Vagina (tissue), 2 donors: ENCODE measurements around the gene ZNF253. TPM values are rescaled to one million over a fixed set of nuclear protein-coding genes. Genes with fewer than 3 reads are reported as not detected.
"Not testable (repeated sequence)": the region's sequence is repeated elsewhere in the genome, so short reads cannot be mapped to it uniquely, and the experiment has no call there.

Experiments
- DNase-seq, 2 donors: peaks; one replicate each; pipeline ENCODE4 v3.0.0-alpha.2; 2017; ENCODE audit errors: extremely low spot score in 2 of 2
- H3K27ac ChIP-seq: fragments of 200-600 bp; sonication (generic); one replicate; pipeline ENCODE4 v1.5.1; 2019
- H3K27me3 ChIP-seq: fragments of 200-600 bp; sonication (generic); one replicate; pipeline ENCODE4 v1.5.1; 2019
- H3K36me3 ChIP-seq, 2 donors: fragments of 200-600 bp; sonication (generic); one replicate each; pipeline ENCODE4 v1.5.1; 2017 to 2019
- H3K4me1 ChIP-seq: fragments of 200-600 bp; sonication (generic); one replicate; pipeline ENCODE4 v1.5.1; 2019
- H3K4me3 ChIP-seq, 2 donors: fragments of 200-600 bp; sonication (generic); 1 replicate in 1 of 2; 2 replicates in 1 of 2; pipeline ENCODE4 v1.5.1; 2016 to 2019
- H3K9me3 ChIP-seq: fragments of 200-600 bp; sonication (generic); one replicate; pipeline ENCODE4 v1.5.1; 2019
- CTCF ChIP-seq, 3 experiments: fragments of 450-650 bp in 2 of 3; fragments of 200-600 bp in 1 of 3; sonication (generic) in 1 of 3; IDR thresholded peaks; one replicate each; pipeline ENCODE4 v1.5.1; 2017 to 2019; ENCODE audit warnings: antibody characterized with exemption in 3 of 3, mild to moderate bottlenecking in 2 of 3, moderate library complexity in 2 of 3
- POLR2A ChIP-seq, 2 donors: fragments of 450-650 bp; IDR thresholded peaks; one replicate each; pipeline ENCODE4 v1.6.1; 2017; ENCODE audit warnings: antibody characterized with exemption in 2 of 2, mild to moderate bottlenecking in 2 of 2, moderate library complexity in 2 of 2
- POLR2AphosphoS5 ChIP-seq, 2 donors: sonication (generic); formaldehyde crosslinking; IDR thresholded peaks; one replicate each; pipeline ENCODE4 v1.9.0; 2017; ENCODE audit warnings: antibody characterized with exemption in 2 of 2, mild to moderate bottlenecking in 2 of 2, low read depth in 1 of 2; ENCODE audit not compliant: insufficient read depth in 1 of 2
- intact Hi-C: fragments of 100-400 bp; cut with DNase I; formaldehyde crosslinking; loops from one replicate; pipeline ENCODE4 v1.15.1; 2023
- total RNA-seq: library from RNA; depleted of rRNA; stranded (reverse); fragments of >200 nt; gene quantifications from one replicate; pipeline ENCODE4 v1.2.3, GENCODE V29; 2016

ZNF253 gene
- total RNA-seq, 1 donor from 2014 or later = 4.9 TPM

- Histone ChIP-seq H3K4me1 (peaks cover 22% of the 10 kb centered on the region), H3K36me3 (no peaks in the 10 kb centered on the region), H3K4me3 (no peak overlapping the region), H3K9me3 (no peaks in the 10 kb centered on the region), H3K27ac (no peak overlapping the region), H3K27me3 (no peaks in the 10 kb centered on the region)
- intact Hi-C loops = no loop called here
- no peak for DNase-seq
- no peak for TF ChIP-seq POLR2AphosphoS5 (IDR thresholded peaks at IDR 0.05; ENCODE audit: insufficient read depth in 1 of 2, low read depth in 1 of 2)
- TF ChIP-seq CTCF (IDR thresholded peaks at IDR 0.05) = no peak
- no peak for TF ChIP-seq POLR2A (IDR thresholded peaks at IDR 0.05)
Observed at GRCh38 chr19:19823916-19824315, 41.8 kb upstream of the ZNF253 start.

DNA sequence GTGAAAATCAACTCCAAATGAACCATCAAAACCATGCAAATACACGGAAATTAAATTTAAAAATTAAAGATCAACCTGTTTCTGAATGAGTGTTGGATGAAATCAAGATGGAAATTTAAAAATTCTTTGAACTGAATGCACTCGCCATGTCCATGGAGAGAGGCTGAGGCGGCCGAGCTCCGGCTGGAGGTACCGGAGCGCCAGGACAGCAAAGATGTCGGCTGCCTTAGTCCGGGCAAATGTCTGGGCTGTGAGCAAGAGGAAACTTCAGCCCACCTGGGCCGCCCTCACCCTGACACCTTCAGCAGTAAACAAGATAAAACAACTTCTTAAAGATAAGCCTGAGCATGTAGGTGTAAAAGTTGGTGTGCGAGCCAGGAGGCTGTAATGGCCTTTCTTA, 38.8 kb upstream of the ZNF253 start:
- no peak for DNase-seq
- peaks cover 6% of the 10 kb centered on the region for H3K4me1 ChIP-seq
- no peaks in the 10 kb centered on the region for H3K27me3 ChIP-seq
- TF ChIP-seq POLR2AphosphoS5 (IDR thresholded peaks at IDR 0.05; ENCODE audit: insufficient read depth in 1 of 2, low read depth in 1 of 2) = no peak
- no peak for TF ChIP-seq POLR2A (IDR thresholded peaks at IDR 0.05)
- no peak for TF ChIP-seq CTCF (IDR thresholded peaks at IDR 0.05)
- no peak overlapping the region for H3K27ac ChIP-seq
- peaks cover 7% of the 10 kb centered on the region for H3K9me3 ChIP-seq
- H3K36me3 ChIP-seq = no peaks in the 10 kb centered on the region
- no peak overlapping the region for H3K4me3 ChIP-seq
- intact Hi-C loops = no loop called here

GRCh38 chr19:19835560-19836038, 30.1 kb upstream of the ZNF253 start:
- no peak for DNase-seq
- H3K9me3 ChIP-seq = peaks cover 29% of the 10 kb centered on the region
- H3K27me3 ChIP-seq = no peaks in the 10 kb centered on the region
- intact Hi-C loops = no loop called here
- H3K36me3 ChIP-seq = no peaks in the 10 kb centered on the region
- H3K27ac ChIP-seq = no peak overlapping the region
- no peak for TF ChIP-seq CTCF (IDR thresholded peaks at IDR 0.05)
- no peak for TF ChIP-seq POLR2AphosphoS5 (IDR thresholded peaks at IDR 0.05; ENCODE audit: insufficient read depth in 1 of 2, low read depth in 1 of 2)
- no peak for TF ChIP-seq POLR2A (IDR thresholded peaks at IDR 0.05)
- no peak overlapping the region for H3K4me3 ChIP-seq
- no peaks in the 10 kb centered on the region for H3K4me1 ChIP-seq

DNA sequence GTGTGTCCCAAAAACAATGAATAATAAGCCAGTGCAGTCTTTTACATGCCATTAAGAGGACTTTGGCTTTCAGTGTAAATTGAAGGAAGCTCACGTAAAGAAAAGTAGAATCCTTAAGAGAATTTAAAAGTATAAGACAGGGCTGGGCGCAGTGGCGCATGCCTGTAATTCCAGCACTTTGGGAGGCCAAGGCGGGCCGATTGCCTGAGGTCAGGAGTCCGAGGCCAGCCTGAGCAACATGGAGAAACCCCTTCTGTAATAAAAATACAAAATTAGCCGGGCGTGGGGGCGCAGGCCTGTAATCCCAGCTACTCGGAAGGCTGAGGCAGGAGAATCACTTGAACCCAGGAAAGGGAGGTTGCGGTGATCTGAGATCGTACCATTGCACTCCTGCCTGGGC, 17.9 kb upstream of the ZNF253 start:
- H3K4me3 ChIP-seq = no peak overlapping the region
- H3K4me1 ChIP-seq = no peaks in the 10 kb centered on the region
- H3K27ac ChIP-seq = no peak overlapping the region
- intact Hi-C loops = no loop called here
- no peaks in the 10 kb centered on the region for H3K36me3 ChIP-seq
- DNase-seq = no peak
- H3K9me3 ChIP-seq = no peaks in the 10 kb centered on the region
- TF ChIP-seq CTCF (IDR thresholded peaks at IDR 0.05) (no peak), POLR2A (IDR thresholded peaks at IDR 0.05) (no peak), POLR2AphosphoS5 (IDR thresholded peaks at IDR 0.05; ENCODE audit: insufficient read depth in 1 of 2, low read depth in 1 of 2) (no peak)
- no peaks in the 10 kb centered on the region for H3K27me3 ChIP-seq

- TF ChIP-seq POLR2A (IDR thresholded peaks at IDR 0.05) (no peak), POLR2AphosphoS5 (IDR thresholded peaks at IDR 0.05; ENCODE audit: insufficient read depth in 1 of 2, low read depth in 1 of 2) (no peak), CTCF (IDR thresholded peaks at IDR 0.05) (no peak)
- intact Hi-C loops = no loop called here
- no peaks in the 10 kb centered on the region for H3K4me1 ChIP-seq
Observed at GRCh38 chr19:19849056-19849455, 16.6 kb upstream of the ZNF253 start.

DNA sequence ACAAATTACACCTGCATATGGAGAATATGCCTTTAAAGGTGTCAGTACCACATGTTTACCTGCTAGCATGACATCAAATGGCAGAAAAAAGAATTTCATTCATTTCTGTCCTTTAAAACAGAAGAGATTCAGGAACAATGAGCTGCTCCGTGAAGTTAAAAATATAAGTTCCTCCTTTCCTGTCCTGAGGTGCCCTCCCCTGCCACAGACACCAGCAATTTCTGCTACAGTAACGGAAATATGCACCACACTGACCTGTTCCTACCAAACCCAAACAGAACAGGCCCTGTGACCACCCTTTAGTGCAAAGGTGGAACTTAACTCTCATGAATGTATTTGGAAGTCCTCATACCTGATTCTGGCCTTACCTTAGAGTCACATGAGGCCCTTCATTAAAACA, 13.9 kb upstream of the ZNF253 start:
- intact Hi-C loops, H3K27ac ChIP-seq, H3K4me3 ChIP-seq, H3K36me3 ChIP-seq, H3K4me1 ChIP-seq, H3K9me3 ChIP-seq, H3K27me3 ChIP-seq, DNase-seq: not testable (repeated sequence)

More at GRCh38 chr19:19849056-19849455, 16.6 kb upstream of the ZNF253 start:
- no peaks in the 10 kb centered on the region for H3K9me3 ChIP-seq
- no peak overlapping the region for H3K27ac ChIP-seq
- H3K36me3 ChIP-seq = no peaks in the 10 kb centered on the region
- H3K27me3 ChIP-seq = no peaks in the 10 kb centered on the region
- DNase-seq = no peak
- H3K4me3 ChIP-seq = no peak overlapping the region
